GM21381 (cell line): ENCODE measurements around the gene HDAC4.

Experiments
- ATAC-seq: cut with Tn5 transposase; IDR thresholded peaks from one replicate; pipeline ENCODE4 v1.9.1; 2021; ENCODE audit warnings: mild to moderate bottlenecking, moderate library complexity; ENCODE audit not compliant: unreplicated experiment

HDAC4 gene

GRCh38 chr2:239136762-239137161 is 264.1 kb downstream of the HDAC4 start:
- ATAC-seq = no peak

DNA sequence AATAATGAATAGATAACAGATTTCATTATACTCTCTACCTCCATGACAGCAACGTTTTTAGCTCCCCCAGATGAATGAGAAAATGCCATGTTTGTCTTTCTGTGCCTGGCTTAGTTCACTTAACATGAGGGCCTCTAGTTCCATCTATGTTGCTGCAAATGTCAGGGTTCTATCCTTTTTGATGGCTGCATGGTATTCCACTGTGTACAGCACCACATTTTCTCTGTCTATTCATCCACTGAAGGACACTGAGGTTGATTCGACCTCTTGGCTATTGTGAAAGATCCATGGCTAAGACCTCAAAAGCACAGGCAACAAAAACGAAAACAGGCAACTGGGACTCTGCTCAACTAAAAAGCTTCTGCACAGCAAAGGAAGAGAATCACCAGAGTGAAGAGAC is 264.6 kb downstream of the HDAC4 start:
- no peak for ATAC-seq

- ATAC-seq = no peak
These were observed 265.3 kb downstream of the HDAC4 start for GRCh38 chr2:239135531-239135930.

- ATAC-seq = no peak
These were observed 266.8 kb downstream of the HDAC4 start for GRCh38 chr2:239133945-239134570.

GRCh38 chr2:239132786-239133185 is 268.0 kb downstream of the HDAC4 start:
- ATAC-seq = no peak

DNA sequence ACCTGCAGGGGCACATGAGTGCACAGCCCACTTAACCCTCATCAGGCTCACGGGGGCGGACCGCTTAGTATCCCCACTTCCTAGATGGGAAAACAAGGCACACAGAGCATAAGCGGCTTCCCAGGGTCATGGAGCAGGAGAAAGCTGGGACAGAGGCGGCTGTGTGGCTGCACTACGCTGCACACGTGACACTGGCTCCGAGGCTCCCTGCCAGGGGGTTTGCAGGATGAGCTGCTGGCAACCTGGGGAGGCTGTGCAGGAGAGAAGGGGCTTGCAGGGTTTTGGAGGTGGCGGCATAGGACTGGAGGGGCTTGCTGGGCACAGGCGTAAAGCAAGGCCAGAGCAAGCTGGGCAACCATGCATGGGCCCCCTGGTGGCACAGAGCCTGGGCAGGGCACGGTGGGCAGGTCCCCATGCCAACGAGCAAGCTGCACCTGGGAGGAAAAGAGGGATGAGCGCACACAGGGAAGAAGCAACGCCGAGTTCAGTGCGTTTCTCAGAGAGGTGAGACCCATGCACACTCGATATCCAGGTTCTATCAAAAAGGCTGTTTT is 268.6 kb downstream of the HDAC4 start:
- no peak for ATAC-seq

- ATAC-seq = no peak
These were observed 269.3 kb downstream of the HDAC4 start for GRCh38 chr2:239131521-239131920.

GRCh38 chr2:239130786-239131325 is 270.0 kb downstream of the HDAC4 start:
- ATAC-seq = no peak

GRCh38 chr2:239130041-239130440 is 270.8 kb downstream of the HDAC4 start:
- ATAC-seq = no peak

- ATAC-seq = no peak
These were observed 271.5 kb downstream of the HDAC4 start for GRCh38 chr2:239129147-239129920.

DNA sequence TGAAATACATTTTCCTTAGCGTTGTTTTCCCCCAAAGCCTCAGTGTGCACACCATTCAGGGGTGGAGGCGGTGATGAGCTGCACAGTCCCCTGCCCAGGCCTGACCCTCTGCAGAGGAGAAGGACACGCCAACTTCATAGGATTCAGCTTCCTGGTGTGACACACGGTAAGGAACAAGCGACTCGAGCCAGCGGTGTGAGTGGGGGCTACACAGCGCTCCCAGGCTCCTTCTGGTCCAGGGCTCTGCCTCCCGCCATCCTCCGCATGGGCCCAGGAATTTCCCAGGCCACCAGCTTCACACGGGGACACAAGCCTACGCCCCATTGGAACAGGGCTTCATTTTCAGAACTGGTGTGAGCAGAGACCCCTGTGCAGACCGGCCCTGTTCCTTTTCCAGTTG is 272.1 kb downstream of the HDAC4 start:
- no peak for ATAC-seq

DNA sequence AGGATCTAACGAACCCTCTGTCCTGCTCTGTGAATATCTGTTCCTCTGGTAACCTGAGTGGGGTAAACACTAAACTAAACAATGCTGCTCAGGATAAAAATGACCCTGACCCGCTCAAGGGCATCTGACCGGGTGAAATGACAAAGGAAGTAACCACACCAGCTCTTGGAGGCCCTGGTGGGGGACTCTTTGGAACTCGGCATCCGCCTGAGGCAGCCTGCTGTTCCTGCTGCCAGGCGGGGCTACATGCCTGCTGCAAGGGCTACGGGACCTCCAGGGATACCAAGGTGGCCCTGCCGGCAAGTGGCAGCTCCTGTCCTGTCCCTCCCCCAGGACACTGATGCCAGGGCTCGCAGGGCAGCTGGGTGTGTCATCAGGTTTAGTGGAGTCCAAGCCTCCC is 273.3 kb downstream of the HDAC4 start:
- no peak for ATAC-seq

GRCh38 chr2:239125726-239126675 is 274.8 kb downstream of the HDAC4 start:
- ATAC-seq = no peak

DNA sequence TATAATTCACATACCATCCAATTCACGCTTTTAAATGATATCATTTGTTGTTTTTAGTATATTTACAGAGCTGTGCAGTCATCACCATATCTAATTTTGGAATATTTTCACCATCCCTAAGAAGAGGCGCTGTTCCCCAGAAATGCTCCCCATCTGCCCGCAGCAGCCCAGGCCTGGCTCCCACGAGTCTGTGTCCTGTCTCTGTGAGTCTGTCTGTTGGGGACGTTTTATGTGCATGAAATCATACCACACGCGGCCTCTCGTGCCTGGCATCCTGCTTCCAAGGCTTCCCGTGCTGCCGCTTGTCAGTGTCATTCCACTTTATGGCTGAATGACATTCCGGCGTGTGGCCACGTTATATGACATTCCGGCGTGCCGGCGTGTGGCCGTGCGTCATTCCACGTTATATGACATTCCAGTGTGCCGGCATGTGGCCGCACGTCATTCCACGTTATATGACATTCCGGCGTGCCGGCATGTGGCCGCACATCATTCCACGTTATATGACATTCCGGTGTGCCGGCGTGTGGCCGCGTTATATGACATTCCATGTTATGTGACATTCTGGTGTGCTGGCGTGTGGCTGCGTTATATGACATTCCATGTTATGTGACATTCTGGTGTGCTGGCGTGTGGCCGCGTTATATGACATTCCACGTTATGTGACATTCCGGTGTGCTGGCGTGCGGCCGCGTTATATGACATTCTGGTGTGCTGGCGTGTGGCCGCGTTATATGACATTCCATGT is 276.5 kb downstream of the HDAC4 start:
- ATAC-seq = no peak

DNA sequence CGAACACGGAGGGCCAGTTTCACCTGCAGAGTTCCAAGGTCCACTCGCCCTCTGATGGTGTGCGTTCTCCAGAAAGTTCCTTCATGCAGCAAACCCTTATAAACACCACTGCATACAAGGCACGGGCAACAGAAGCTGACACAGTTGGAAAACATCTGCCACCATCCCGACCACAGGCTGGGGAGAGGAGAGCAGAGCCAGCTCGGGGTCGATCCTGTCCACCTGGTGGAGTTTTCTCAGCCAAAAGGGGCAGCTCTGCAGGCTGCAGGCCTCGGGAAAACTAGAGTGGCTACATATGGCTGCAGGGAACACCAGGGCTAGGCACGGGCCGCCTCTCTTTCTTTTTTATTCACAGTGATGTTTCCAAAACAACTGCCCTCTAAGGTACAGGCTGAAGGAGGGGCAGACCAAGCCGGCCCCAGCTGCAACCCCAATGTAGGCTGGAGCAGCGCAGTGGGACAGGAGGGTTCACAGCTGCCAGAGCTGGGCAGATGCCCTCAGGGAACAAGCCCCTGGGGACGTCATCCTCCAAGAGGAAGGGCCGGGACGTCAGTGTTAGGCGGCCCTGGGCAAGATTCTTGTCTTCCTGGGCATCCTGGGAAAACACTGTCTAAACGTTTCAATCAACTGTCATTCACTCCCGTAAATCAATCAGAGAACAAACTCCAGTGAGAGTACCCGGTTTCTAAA is 278.3 kb downstream of the HDAC4 start:
- no peak for ATAC-seq

DNA sequence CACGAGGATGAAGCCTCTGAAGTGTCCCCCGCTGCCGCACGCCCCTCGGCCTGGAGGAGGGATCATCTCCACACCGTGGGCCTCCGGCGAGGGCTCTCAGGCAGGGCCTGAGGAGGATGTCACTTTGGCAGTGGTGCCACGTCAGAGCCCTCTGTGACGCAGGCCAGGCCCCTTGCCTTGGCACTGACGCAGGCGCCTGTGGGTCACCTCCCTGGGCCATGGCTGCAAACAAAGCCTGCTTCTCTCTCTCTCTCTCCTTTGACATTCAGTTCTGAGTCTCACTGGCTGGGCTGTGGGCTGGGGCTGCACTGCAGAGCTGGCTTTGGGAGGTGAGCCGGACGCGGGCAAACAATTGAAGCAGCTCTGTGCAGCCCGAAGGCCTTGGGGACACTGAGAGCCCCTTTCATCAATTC is 279.2 kb downstream of the HDAC4 start:
- ATAC-seq = no peak

DNA sequence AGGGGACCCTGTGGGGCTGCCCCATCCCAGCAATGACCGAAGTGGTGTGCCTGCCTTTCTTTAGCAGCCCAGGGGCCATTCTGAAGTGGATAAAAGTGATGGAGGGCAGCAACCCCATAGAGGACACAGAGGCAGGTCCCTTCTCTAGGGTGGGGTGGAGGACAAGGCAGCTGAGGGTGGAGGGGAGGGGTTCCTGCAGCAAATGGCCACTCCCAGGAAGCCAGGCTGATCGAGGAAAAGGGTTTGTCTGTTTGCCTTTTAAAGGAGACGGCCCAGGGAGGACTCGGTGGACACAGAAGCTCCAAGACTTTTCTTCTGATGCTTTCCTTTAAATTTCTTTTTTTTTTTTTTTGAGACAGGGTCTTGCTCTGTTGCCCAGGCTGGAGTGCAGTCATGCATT is 280.2 kb downstream of the HDAC4 start:
- ATAC-seq = no peak

GRCh38 chr2:239119346-239120126 is 281.3 kb downstream of the HDAC4 start:
- ATAC-seq = no peak

DNA sequence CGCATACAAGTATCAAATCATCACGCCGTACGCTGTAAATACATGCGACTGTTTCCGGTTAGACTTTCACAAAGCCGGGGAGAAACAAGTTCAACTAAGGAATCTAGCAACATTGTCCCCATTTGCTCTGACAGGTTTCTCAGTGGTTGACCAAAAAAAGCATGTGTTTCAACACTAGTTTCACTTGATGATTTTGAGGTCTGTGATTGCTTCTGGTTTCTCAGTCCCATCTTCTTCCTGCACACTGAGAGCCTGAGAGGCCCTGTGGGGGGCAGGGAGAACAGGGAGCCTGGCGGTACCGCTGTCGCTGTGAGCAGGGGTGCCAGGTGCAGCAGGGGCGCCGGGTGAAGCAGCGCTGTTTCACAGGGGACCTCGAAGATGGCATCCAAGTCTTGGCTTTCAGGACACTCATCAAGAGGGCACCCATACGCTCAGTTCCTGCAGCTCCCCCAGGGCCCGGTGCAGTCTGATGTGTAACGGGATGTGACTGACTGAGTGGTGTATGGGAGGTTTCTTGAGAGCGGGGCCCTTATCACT is 282.1 kb downstream of the HDAC4 start:
- ATAC-seq = no peak
